GM19193 (cell line): ENCODE measurements around the gene DCDC2.

Source experiments
- POLR2A ChIP-seq: IDR thresholded peaks from 4 replicates; pipeline ENCODE4 v1.6.1; 2011; ENCODE audit not compliant: insufficient read depth, insufficient read length; ENCODE audit errors: extremely low read depth

Gene DCDC2

GRCh38 chr6:24148154-24148570 is 209.7 kb downstream of the DCDC2 start:
- no peak for TF ChIP-seq POLR2A

GRCh38 chr6:24147511-24148153 is 210.2 kb downstream of the DCDC2 start:
- TF ChIP-seq POLR2A = no peak

- TF ChIP-seq POLR2A = no peak
These were observed 211.0 kb downstream of the DCDC2 start for GRCh38 chr6:24146871-24147270.

- TF ChIP-seq POLR2A = no peak
These were observed 212.1 kb downstream of the DCDC2 start for GRCh38 chr6:24145690-24146131.

GRCh38 chr6:24140591-24140990 is 217.3 kb downstream of the DCDC2 start:
- no peak for TF ChIP-seq POLR2A

GRCh38 chr6:24139639-24140038 is 218.2 kb downstream of the DCDC2 start:
- no peak for TF ChIP-seq POLR2A

- no peak for TF ChIP-seq POLR2A
These were observed 218.8 kb downstream of the DCDC2 start for GRCh38 chr6:24139080-24139479.

- no peak for TF ChIP-seq POLR2A
These were observed 226.1 kb downstream of the DCDC2 start for GRCh38 chr6:24131751-24132150.

- no peak for TF ChIP-seq POLR2A
These were observed 230.5 kb downstream of the DCDC2 start for GRCh38 chr6:24127316-24127715.

- no peak for TF ChIP-seq POLR2A
These were observed 231.2 kb downstream of the DCDC2 start for GRCh38 chr6:24126586-24127192.

- no peak for TF ChIP-seq POLR2A
These were observed 231.9 kb downstream of the DCDC2 start, which contains the start of gene NRSN1 for GRCh38 chr6:24125980-24126379. TSS of gene NRSN1 (plus strand) at chr6:24126215. CDS start at chr6:24134328, 8,113 bp downstream.

GRCh38 chr6:24122139-24122538 is 235.7 kb downstream of the DCDC2 start:
- TF ChIP-seq POLR2A = no peak
